ENCODE measurements around the gene CBFB.

The CBFB gene

DNA sequence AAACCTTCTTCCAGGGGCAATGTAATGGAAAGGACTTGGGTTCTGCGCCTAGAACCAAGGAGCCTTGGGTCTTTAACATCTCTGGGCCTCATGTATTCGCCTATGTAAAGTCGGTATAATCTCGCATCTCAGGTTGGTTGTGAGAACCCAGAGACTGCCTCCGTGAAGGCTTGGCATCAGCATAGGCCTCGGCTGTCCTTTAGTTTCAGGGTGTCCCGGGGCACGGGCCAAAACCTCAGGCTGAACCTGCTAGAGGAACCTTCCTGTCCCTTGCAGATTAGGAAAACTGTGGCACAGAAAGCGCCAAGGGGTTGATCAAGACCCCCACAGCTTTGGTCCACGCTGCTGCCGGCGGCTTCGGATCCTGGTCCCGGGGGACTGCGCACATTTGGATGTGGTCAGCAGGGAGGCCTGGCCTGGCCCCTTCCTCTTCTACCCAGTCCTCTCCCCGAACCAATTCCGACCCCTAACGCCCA, 80.0 kb downstream of the CBFB start:
- no peak for TF ChIP-seq CTCF (IDR thresholded peaks at IDR 0.05; ENCODE audit: low read depth, low read length, missing control alignments)

GRCh38 chr16:67109407-67110135, 80.6 kb downstream of the CBFB start, which contains the start of gene PHAF1:
Gene PHAF1 (plus strand): TSS chr16:67109941. CDS start chr16:67110176, 235 bp downstream.
- TF ChIP-seq CTCF (IDR thresholded peaks at IDR 0.05; ENCODE audit: low read depth, low read length, missing control alignments) = no peak

More for the DNA sequence above, 80.0 kb downstream of the CBFB start:
- H3K4me3 ChIP-seq (replicated peaks; ENCODE audit: low read depth, low read length) = peak overlapping the region; percentile 99
- no peak for DNase-seq (ENCODE audit: extremely low read depth, low read depth)

GRCh38 chr16:67111951-67112444, 83.0 kb downstream of the CBFB start:
- no peak for DNase-seq (ENCODE audit: extremely low read depth, low read depth)
- TF ChIP-seq CTCF (IDR thresholded peaks at IDR 0.05; ENCODE audit: low read depth, low read length, missing control alignments) = no peak
- no peak overlapping the region for H3K4me3 ChIP-seq (replicated peaks; ENCODE audit: low read depth, low read length)

More at GRCh38 chr16:67109407-67110135, 80.6 kb downstream of the CBFB start, which contains the start of gene PHAF1:
- peak; percentile 60 for DNase-seq (ENCODE audit: extremely low read depth, low read depth)
- peak within 1 kb of the TSS; percentile 99 for H3K4me3 ChIP-seq (replicated peaks; ENCODE audit: low read depth, low read length)

DNA sequence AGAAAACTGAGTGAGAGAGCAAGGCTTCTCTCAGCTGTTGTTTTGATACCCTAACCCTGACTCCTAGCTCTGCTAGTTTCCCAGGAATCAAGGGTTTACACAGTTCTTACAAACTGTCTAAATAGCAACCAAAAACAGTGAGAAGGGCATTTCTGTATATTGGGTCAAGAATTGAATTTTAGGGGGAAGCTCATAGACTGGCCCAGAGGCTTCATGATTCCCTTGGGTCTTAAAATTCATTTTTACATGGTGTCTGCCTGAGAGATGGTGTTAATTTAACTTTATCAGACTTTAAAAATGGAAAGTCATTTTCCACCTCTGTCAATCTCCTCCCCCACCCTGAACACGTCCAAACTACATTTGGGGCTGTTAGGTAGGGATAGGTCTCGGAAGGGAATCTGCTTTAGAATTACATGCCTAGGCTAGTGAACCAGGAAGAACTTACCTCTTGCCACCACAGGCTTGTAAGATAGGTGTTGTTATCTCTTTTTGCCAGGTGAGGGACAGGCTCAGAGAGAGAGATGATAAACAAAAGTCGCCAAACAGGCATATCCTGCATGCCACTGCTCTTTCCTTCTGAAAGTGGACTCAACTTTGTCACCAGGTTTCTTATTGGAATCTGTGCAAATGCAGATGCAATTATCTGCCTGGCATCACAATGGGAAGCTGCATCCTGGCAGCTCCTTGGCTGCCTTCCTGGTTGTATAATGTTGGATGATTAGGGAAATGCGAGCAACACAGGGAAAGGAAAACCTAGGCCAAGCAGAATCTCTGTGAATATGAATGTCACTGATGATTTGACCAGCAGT, 83.8 kb downstream of the CBFB start:
- no peak overlapping the region for H3K4me3 ChIP-seq (replicated peaks; ENCODE audit: low read depth, low read length)
- no peak for DNase-seq (ENCODE audit: extremely low read depth, low read depth)
- TF ChIP-seq CTCF (IDR thresholded peaks at IDR 0.05; ENCODE audit: low read depth, low read length, missing control alignments) = no peak

GRCh38 chr16:67114793-67115192, 85.8 kb downstream of the CBFB start:
- no peak for DNase-seq (ENCODE audit: extremely low read depth, low read depth)
- TF ChIP-seq CTCF (IDR thresholded peaks at IDR 0.05; ENCODE audit: low read depth, low read length, missing control alignments) = no peak

GRCh38 chr16:67115639-67116038, 86.7 kb downstream of the CBFB start:
- DNase-seq (ENCODE audit: extremely low read depth, low read depth) = no peak
- no peak for TF ChIP-seq CTCF (IDR thresholded peaks at IDR 0.05; ENCODE audit: low read depth, low read length, missing control alignments)
- no peak overlapping the region for H3K4me3 ChIP-seq (replicated peaks; ENCODE audit: low read depth, low read length)

More at GRCh38 chr16:67114793-67115192, 85.8 kb downstream of the CBFB start:
- no peak overlapping the region for H3K4me3 ChIP-seq (replicated peaks; ENCODE audit: low read depth, low read length)
